NCI-H2107 treated with DMSO at 0.1 percent for 48 hours (cell line): ENCODE measurements around the gene PLXNB3.

Source experiments
- DNase-seq: peaks from one replicate; lab custom pipeline; 2025; ENCODE audit not compliant: unreplicated experiment; lab: John Stamatoyannopoulos, UW

PLXNB3 gene

DNA sequence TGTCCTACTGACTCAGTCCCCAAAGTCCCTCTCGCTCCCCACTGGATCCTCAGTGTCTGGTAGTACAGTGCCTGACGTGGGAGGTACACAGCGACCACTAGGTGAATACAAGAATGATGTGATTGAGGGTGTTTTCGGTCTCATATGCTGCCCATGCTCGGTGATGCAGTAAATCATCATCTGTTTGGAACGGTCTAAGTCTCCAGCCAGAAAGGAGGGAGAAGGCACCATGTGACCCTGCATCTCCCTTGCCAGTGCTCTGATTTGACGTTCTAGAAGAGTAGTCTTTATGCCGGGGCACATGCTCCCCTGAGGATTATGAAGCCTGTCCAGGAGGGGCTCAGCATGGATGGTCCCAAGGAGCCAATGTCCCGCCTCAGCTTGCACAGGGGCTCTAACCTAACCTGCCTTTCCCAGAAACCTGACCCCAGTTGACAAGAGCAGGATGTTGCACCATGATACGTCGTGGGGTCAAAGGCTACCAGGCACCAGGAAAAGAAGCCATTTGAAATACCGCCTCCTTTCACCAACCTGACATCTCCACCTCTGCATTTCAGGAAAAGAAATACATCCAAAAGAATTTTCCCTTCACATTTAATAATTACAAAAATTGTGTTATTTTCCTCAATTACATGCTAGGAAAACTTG lies 13.8 kb upstream of the PLXNB3 start:
- DNase-seq, result no peak

DNA sequence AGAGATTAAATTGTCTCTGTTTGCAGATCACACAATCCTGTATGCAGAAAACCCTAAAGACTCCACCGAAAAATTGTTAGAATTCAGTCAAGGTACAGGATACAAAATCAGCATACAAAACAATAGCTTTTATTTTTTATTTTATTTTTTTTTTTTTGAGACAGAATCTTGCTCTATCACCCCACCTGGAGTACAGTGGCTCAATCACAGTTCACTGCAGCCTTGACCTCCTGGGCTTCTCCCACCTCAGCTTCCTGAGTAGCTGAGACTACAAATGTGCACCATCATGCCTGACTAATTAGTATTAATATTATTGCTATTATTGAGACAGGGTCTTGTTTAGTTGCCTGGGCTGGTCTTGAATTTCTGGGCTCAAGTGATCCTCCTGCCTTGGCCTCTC lies 8.9 kb upstream of the PLXNB3 start:
- no peak for DNase-seq

DNA sequence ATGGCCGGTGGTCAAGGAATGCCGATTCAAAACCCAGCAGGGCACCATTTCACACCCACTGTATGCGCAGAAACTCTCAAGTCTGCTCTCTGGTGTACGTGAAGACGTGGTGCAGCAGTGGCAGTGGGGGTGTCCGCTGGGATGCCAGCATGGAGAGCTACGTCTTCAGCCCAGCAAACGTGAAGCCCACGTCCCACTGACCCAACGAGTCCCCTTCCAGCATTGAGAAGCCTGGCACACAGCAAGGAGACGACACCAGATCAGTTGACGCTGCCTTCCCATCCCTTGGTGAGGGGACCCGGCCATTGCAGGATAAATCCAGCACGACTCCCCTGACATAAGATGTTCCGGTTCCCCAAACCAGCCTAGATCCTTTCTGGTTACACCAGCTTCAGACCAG lies 2.2 kb upstream of the PLXNB3 start:
- DNase-seq, result no peak

DNA sequence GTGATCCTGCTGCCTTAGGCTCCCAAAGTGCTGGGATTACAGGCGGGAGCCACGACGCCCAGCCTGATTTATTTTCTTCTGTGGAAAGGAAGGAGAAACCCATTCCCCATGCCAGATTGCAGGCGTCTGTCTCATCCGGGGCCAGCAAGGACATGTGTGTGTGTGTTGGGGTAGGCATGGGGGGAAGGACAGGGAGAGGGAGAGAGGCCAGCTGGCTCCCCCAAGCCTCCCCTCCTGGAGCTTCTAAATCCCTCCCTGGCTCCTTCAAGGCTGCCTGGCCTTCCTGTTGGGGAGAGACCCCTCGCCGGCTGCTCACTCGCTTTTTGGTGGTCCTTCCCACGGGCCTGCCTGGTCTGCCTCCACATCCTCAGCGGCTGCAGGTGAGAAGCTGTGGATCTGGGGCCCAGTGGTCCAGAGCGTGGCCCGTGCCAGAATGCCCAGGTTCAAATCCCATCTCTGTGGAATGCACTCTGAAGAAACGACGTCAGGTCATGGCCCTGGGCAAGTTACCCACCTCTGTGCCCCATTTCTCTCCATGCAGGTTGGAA lies 1.3 kb upstream of the PLXNB3 start:
- no peak for DNase-seq

DNA sequence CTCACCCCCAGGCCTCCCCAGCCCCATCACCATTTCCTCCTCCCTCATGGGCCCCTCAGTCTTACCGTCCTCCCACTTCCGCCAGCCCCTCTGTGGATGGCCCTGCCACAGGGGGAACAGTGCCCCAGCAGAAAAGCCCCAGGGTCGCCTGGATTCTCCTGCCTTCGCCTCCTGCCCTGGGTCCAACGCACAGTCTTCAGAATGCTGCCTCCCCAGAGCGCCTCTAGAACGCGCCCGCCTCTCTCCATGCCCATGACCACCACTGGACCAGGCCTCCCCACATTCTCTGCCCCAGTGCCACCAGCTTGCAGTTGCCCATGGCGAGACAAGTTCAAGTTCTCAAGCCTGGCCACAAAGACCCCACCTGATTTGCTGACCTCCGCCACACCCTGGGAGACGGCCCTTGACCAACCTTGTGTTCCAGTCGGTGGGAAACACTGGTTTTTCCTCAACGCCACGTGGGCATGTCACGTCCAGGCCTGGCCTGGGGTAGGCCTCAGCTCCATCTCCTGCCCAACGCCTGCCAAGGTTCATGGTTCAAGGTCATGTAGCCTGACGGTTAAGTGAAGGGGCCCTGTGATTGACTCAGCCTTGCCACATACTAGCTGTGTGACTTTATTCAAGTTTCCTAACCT lies 634 bp upstream of the PLXNB3 start:
- DNase-seq, result no peak

DNA sequence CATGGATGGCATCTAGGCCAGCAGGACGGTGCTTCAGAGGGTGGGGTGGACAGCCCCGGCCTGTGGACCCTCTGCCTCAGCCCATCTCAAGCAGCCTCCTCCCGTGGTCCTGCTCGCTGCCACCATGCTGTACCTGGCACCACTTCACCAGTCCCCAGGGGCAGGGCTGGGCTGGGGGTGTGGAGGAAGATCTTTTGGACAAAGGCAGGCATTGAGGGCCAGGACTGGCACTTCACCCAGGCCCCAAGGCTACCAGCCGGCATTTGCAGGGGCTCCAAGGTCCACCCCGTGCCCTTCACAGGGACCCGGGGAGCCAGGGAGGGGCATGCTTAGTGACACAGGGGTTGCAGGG lies 713 bp downstream of the PLXNB3 start:
- no peak for DNase-seq

DNA sequence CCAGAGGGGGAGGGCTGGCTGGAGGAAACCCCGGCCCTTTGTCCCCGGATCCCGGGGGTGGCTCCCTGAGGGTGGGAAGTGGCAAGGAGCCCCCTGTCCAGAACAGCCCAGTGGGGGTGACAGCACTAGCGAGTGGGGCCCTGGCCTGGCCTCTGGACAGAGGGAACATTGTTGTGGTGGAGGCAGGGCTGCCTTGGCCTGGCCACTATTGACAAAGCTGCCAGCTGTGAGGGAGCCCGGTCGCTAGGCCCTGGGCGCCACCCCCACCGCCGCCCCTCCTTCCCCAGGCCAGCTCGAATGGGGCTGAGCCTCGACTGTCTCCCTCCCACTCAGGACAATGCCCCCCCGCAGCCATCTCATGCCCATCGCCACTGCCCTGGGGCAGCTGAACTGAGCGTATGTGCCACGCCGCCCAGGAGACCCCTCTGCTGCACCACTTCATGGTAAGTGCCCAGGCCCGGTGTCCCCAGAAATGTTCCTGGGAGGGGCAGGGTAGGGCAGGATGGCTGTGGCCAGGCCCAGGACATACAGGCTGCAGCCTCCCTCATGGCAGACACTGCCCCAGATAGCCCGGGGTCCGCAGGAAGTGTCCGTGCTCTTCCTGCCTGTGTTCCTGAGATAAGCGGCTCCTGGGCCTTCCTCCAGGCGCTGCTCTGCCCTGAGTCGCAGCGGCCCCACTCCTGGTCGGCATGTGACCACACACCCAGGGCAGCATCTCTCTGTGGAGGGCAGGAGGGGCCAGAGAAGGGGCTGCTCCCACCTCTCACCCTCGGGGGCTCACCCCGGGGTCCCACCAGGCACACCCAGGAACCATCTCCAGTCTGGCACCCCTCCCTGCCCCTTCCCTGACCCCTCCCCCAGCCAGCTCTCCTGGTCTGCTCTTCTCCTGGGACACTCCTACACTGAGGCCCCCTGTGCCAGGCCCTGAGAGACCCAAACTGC lies 1.4 kb downstream of the PLXNB3 start:
- no peak for DNase-seq

DNA sequence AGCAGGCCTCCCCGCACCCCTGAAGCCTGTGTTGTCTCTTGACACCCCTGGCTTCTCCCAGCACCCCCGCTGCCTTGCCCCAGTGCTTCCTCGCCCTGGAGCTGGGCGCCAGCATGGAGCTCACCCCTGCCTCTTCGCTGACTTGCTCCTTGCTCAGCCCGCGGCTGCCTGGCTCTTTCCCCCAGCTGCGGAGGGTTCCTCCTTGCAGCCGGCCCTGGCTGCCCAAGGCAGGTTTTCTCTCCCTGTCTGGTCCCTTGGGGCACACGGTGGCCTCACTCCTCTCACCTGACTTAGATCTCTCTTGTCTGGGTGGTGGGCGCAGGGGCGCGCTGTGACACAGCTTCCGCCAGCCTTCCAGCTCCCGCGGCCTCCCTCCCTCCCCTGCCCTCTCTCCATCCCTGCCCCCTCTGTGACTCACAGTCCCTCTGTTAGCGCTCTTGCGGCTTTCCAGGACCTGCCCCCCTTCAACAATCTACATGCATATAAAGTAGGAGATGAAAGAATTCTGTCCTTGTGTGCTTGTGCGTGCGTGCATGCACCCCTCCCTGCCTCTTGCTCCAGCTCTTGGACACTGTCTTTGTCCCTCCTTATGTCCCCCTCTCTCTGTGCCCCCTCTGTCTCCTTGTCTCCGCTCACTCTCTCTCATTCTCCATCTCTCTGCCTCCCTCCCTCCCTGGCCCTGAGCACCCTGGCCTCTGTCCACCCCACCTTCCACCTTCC lies 2.2 kb downstream of the PLXNB3 start:
- DNase-seq, result peak; percentile 75

DNA sequence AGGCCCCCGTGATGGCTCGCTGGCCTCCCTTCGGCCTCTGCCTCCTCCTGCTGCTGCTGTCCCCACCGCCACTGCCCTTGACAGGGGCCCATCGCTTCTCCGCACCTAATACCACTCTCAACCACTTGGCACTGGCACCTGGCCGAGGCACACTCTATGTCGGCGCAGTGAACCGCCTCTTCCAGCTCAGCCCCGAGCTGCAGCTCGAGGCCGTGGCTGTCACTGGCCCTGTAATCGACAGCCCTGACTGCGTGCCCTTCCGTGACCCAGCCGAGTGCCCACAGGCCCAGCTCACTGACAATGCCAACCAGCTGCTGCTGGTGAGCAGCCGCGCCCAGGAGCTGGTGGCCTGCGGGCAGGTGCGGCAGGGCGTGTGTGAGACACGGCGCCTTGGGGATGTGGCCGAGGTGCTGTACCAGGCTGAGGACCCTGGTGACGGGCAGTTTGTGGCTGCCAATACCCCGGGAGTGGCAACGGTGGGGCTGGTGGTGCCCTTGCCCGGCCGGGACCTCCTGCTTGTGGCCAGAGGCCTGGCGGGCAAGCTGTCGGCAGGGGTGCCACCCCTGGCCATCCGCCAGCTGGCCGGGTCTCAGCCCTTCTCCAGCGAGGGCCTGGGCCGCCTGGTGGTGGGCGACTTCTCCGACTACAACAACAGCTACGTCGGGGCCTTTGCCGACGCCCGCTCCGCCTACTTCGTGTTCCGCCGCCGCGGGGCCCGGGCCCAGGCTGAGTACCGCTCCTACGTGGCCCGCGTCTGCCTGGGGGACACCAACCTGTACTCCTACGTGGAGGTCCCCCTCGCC lies 3.0 kb downstream of the PLXNB3 start:
- no peak for DNase-seq

DNA sequence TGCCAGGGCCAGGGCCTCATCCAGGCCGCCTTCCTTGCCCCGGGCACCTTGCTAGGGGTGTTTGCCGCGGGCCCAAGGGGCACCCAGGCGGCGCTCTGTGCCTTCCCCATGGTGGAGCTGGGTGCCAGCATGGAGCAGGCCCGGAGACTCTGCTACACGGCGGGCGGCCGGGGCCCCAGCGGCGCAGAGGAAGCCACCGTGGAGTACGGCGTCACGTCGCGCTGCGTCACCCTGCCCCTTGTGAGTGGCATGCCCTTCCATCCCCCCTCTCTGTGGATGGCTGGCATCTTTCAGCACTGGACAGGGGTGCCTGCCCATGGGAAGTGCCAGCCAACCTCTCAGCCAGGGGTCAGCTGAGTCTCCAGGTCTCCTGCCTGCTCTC lies 3.6 kb downstream of the PLXNB3 start:
- no peak for DNase-seq

DNA sequence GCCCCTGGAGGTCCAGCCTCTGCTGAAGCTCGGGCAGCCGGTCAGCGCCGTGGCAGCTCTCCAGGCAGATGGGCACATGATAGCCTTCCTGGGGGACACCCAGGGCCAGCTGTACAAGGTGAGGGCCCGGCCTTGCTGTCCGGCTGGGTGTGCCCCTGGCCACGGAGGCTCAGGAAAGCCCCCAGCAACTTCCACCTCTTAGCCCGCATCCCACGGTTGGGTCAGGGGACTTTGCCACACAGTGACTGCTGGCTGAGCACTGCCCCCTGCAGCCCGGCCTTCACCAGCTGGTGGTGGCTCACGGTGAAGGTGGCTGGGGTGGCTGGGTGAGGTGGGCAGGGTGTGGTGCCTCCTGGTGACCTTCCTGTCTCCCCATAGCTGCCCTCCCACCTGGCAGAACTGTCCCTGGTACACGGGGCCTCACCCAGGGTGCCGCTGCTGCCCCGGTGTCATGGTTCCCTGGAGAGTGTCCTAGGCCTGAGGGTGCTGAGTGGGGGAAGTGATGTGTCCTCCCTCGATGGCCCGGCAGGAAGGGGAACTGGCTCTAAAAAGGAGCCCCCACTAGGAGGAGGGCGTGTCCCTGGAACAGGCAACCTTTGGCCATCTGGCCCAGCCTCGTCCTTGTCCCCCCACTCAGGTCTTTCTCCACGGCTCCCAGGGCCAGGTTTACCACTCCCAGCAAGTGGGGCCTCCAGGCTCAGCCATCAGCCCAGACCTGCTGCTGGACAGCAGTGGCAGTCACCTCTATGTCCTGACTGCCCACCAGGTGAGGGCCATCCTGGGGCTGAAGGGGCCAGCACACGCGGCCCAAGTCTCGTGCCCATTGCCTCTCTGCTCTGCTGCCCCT lies 4.5 kb downstream of the PLXNB3 start:
- DNase-seq, result no peak

DNA sequence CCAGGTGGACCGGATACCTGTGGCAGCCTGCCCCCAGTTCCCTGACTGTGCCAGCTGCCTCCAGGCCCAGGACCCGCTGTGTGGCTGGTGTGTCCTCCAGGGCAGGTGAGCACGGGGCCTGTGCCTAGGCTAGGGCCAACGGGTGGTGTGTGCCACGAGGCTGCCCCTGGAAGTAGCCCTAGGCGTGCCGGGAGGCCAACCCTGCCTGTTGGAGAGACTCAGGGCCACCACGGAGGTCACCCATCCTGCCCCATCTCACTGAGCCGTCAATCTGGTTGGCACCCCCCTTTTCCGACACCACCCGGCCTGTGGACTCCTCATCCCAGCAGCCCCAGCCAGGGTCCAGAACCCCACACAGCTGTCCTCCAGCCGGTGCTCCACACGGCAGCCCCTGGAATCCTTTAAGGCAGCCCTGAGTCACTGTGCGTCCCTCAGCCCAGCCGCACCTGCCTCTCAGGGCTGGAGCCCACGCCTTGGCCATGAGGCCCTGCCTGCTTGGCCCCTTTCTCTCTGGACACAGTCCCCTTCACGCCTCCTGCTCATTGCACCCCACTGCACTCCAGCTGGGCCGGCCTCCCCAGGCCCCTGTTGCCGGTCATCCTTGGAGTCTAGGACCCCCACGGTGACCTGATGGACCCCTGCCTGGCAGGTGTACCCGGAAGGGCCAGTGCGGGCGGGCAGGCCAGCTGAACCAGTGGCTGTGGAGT lies 5.3 kb downstream of the PLXNB3 start:
- no peak for DNase-seq

DNA sequence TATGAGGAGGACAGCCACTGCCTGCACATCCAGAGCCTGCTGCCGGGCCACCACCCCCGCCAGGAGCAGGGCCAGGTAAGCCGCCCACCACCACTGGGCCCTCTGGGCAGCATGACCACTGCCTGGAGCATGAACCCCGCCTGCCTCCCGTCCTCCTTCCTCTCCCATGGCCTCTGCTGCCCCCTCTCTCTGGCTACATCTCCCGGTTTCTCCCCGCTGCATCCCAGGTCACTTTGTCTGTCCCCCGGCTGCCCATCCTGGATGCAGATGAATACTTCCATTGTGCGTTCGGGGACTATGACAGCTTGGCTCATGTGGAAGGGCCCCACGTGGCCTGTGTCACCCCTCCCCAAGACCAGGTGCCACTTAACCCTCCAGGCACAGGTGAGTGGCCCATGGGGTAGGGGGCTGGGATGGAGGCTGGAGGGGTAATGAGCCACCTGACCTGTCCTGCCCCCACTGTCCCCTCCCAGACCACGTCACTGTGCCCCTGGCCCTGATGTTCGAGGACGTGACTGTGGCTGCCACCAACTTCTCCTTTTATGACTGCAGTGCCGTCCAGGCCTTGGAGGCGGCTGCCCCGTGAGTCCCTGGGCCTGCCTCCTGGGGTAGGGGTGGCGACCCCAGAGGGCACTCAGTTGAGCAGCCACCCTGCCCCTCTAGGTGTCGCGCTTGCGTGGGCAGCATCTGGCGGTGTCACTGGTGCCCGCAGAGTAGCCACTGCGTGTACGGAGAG lies 6.0 kb downstream of the PLXNB3 start:
- DNase-seq, result no peak

DNA sequence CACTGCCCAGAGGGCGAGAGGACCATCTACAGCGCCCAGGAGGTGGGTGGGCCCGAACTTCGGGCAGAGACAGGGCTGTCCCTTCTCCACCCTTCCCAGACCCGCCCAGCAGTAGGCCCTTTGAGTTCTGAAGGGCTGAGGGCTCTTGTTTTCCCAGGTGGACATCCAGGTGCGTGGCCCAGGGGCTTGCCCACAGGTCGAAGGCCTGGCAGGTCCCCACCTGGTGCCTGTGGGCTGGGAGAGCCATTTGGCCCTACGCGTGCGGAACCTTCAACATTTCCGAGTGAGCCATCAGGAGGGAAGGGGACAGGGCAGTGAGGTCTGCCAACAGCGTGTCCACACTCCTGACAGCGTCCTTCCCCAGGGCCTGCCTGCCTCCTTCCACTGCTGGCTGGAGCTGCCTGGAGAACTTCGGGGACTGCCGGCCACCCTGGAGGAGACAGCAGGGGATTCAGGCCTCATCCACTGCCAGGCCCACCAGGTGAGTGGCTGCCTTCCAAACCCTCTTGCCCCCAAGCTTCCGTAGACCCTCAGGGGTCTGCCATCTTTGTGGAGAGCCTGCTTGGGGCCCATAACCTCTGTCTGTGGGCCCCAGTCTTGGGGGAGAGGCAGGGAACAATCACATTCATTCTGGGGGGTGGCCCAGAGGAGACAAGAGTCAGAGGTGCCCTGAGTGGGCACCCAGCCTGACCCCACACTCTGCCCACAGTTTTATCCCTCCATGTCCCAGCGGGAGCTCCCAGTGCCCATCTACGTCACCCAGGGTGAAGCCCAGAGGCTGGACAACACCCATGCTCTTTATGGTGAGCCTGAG lies 6.8 kb downstream of the PLXNB3 start:
- DNase-seq, result no peak

DNA sequence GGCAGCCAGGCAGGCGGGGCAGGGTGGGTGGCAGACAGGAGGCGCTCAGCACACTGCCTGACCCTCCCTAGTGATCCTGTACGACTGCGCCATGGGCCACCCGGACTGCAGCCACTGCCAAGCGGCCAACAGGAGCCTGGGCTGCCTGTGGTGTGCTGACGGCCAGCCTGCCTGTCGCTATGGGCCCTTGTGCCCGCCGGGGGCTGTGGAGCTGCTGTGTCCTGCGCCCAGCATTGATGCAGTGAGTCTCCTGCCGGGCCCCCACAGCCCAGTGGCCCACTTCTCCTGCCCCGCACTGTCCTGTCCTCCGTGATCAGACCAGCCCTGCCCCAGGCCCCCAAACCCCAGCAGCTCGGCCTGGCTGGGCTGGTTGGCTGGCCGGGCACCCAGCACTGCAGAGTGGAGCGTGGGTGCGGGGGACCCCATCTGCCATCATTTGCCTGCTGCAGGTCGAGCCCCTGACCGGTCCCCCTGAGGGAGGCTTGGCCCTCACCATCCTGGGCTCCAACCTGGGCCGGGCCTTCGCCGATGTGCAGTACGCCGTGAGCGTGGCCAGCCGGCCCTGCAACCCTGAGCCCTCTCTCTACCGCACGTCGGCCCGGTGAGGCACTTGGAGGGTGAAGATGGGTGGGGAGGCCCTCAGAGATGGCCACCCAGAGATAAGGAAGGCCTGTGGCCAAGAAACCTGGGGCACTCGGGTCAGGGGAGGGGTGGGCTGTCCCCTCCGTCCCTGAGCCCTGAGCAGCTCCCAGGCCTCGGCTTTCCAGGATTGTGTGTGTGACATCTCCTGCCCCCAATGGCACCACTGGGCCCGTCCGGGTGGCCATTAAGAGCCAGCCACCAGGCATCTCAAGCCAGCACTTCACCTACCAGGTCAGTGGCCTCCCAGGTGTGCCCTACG lies 7.6 kb downstream of the PLXNB3 start:
- no peak for DNase-seq
